ENCODE results near the gene POLE2. TPM values are rescaled to one million over a fixed set of nuclear protein-coding genes. Genes with fewer than 3 reads are reported as not detected.
"Not testable (repeated sequence)": the region's sequence is repeated elsewhere in the genome, so short reads cannot be mapped to it uniquely, and the experiment has no call there.

POLE2 gene
- total RNA-seq, 3 donors from 2014 or later, result 1.7 to 8.1 (median 2.9) TPM

DNA sequence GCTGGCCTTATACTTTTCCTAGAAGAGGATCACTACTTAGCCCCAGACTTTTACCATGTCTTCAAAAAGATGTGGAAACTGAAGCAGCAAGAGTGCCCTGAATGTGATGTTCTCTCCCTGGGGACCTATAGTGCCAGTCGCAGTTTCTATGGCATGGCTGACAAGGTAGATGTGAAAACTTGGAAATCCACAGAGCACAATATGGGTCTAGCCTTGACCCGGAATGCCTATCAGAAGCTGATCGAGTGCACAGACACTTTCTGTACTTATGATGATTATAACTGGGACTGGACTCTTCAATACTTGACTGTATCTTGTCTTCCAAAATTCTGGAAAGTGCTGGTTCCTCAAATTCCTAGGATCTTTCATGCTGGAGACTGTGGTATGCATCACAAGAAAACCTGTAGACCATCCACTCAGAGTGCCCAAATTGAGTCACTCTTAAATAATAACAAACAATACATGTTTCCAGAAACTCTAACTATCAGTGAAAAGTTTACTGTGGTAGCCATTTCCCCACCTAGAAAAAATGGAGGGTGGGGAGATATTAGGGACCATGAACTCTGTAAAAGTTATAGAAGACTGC lies 65.9 kb downstream of the POLE2 start:
- H3K4me1 ChIP-seq (ENCODE audit: low read depth), result peaks cover 41% of the 10 kb centered on the region
- intact Hi-C loops (cut with DNase I, micrococcal nuclease), result no loop called here
- DNase-seq (no peak), ATAC-seq (no peak)
- TF ChIP-seq, protein P1, sequence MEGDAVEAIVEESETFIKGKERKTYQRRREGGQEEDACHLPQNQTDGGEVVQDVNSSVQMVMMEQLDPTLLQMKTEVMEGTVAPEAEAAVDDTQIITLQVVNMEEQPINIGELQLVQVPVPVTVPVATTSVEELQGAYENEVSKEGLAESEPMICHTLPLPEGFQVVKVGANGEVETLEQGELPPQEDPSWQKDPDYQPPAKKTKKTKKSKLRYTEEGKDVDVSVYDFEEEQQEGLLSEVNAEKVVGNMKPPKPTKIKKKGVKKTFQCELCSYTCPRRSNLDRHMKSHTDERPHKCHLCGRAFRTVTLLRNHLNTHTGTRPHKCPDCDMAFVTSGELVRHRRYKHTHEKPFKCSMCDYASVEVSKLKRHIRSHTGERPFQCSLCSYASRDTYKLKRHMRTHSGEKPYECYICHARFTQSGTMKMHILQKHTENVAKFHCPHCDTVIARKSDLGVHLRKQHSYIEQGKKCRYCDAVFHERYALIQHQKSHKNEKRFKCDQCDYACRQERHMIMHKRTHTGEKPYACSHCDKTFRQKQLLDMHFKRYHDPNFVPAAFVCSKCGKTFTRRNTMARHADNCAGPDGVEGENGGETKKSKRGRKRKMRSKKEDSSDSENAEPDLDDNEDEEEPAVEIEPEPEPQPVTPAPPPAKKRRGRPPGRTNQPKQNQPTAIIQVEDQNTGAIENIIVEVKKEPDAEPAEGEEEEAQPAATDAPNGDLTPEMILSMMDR (IDR thresholded peaks at IDR 0.05), result no peak
- no peaks in the 10 kb centered on the region for H3K36me3 ChIP-seq (ENCODE audit: low read depth)
- H3K4me3 ChIP-seq, result no peak overlapping the region
- no peaks in the 10 kb centered on the region for H3K9me3 ChIP-seq

DNA sequence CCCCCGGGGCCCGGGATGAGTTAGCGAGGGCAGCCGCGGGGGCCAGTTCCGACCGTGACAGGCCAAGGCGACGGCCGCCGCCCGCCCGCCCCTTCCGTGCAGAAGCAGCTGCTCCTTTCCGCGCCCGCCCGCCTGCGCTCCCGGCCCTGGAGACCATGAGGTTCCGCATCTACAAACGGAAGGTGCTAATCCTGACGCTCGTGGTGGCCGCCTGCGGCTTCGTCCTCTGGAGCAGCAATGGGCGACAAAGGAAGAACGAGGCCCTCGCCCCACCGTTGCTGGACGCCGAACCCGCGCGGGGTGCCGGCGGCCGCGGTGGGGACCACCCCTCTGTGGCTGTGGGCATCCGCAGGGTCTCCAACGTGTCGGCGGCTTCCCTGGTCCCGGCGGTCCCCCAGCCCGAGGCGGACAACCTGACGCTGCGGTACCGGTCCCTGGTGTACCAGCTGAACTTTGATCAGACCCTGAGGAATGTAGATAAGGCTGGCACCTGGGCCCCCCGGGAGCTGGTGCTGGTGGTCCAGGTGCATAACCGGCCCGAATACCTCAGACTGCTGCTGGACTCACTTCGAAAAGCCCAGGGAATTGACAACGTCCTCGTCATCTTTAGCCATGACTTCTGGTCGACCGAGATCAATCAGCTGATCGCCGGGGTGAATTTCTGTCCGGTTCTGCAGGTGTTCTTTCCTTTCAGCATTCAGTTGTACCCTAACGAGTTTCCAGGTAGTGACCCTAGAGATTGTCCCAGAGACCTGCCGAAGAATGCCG lies 66.7 kb downstream of the POLE2 start:
- peak; percentile 70 to 89 (median 82) for DNase-seq
- Histone ChIP-seq H3K36me3 (ENCODE audit: low read depth) (no peaks in the 10 kb centered on the region), H3K4me1 (ENCODE audit: low read depth) (peaks cover 41% of the 10 kb centered on the region), H3K9me3 (no peaks in the 10 kb centered on the region), H3K4me3 (peak overlapping the region; percentile 85)
- intact Hi-C loops (cut with DNase I, micrococcal nuclease), result no loop called here
- TF ChIP-seq, protein P1 (IDR thresholded peaks at IDR 0.05), result no peak
- ATAC-seq, result peak; percentile 66

DNA sequence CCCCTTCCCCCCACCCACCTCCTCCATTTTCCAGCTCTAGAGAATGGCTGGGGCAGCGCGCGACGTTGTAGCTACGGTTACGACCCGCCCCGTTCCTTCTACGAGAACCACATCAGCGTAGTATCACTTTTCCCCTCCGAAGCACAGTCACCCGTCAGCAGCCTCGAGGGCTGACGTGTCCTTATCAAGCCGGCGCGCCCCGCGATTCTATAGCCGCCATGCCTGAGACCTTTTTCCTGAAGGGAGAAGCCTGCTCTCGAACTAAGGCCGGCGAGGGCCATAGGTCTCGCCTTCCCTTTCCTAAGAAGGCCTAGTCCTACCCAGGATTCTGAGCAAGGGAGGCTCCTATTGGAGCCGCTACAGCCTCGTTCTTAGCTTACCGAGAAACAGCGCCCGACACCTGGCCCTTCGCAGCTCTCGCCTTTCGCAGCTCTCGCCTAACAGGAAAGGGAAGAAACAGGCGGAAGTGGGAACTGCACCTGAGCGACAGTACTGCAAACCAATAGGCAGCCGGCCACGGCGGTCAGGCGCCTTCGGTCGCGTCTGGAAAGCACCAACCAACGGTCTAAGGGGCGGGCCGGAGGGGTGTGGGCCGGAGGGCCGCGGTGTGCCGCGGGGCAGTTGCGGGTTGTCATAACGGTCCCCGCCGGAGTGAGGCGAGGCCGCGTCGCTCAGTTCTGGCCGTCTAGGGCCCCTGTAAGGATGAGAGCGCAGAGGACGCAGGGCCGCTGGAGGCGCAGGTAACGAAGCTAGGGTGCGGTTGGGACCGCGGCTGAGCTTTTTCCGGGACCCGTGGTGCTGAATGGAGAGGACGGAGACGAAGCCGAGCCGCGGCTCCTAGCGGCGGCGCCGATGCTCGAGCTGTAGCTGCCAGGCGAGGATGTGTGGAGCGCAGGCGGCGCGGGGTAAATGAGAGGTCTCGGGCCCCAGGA lies 67.6 kb downstream of the POLE2 start, which contains the start of the genes MGAT2 and RPL36AL:
Gene MGAT2 (plus strand): TSS at position 618 of the 932 bp plus-strand sequence. CDS start 470 bp downstream, outside the sequence.
Gene RPL36AL (minus strand): TSS at position 445 of the 932 bp plus-strand sequence. CDS start 1,522 bp downstream, outside the sequence.
- ATAC-seq (peak; percentile 96), DNase-seq (peak; percentile 96 to 99 (median 99))
- Histone ChIP-seq H3K4me1 (ENCODE audit: low read depth) (peaks cover 41% of the 10 kb centered on the region), H3K9me3 (no peaks in the 10 kb centered on the region), H3K4me3 (peak within 1 kb of the TSS; percentile 85), H3K36me3 (ENCODE audit: low read depth) (no peaks in the 10 kb centered on the region)
- intact Hi-C loops (cut with DNase I, micrococcal nuclease), result no loop called here
- TF ChIP-seq, protein P1 (IDR thresholded peaks at IDR 0.05), result peak; percentile 13

DNA sequence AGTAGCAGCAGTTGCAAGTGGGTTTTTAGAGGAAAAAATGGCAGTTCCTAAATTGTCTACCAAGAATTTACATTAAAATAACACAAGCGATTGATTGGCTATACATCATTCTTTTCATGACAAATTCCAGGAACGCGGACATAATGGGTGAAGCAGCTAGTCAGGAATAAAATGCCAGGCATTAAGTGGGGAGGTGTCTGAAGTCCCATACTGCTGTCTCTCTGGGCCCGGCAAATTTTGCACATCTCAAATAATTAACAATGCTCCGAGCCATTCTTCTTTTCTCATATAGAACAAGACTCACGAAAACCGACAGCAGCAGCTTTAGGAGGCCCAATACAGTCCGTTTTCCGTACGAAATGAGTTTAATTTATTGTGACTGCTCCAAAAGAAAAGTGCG lies 68.3 kb downstream of the POLE2 start:
- intact Hi-C loops (cut with DNase I, micrococcal nuclease), result no loop called here
- ATAC-seq (no peak), DNase-seq (no peak)
- Histone ChIP-seq H3K36me3 (ENCODE audit: low read depth) (no peaks in the 10 kb centered on the region), H3K4me1 (ENCODE audit: low read depth) (peaks cover 41% of the 10 kb centered on the region), H3K4me3 (peak overlapping the region; percentile 85), H3K9me3 (no peaks in the 10 kb centered on the region)
- TF ChIP-seq, protein P1 (IDR thresholded peaks at IDR 0.05), result no peak

DNA sequence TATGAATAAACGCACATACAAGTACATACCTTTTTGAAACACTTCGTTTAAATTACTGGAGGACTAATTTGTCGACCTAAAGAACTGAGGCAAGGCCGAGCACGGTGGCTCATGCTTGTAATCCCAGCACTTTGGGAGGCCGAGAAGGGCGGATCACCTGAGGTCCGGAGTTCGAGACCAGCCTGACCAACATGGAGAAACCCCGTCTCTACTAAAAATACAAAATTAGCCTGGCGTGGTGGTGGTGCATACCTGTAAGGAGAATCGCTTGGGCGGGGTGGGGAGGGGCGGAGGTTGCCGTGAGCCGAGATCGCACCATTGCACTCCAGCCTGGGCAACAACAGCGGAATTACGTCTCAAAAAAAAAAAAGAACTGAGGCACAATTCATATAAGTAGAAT lies 68.7 kb downstream of the POLE2 start:
- ATAC-seq; H3K36me3 ChIP-seq (ENCODE audit: low read depth); H3K9me3 ChIP-seq; intact Hi-C loops (cut with DNase I, micrococcal nuclease): not testable (repeated sequence)
- DNase-seq, result peak in 2 of 3 donors; percentile 24 to 54
- peaks cover 37% of the 10 kb centered on the region for H3K4me1 ChIP-seq (ENCODE audit: low read depth)
- peak overlapping the region; percentile 85 for H3K4me3 ChIP-seq
